HTERT RPE-1 (cell line): ENCODE results near the gene GPATCH11.

Experiments used
- in situ Hi-C: fragments of 300-500 bp; cut with MboI; formaldehyde crosslinking; loops from 4 replicates; pipeline ENCODE4 v1.14.3; 2020; ENCODE audit warnings: low sequenced_read_pairs

The GPATCH11 gene

GRCh38 chr2:37083873-37084794 is at the start of gene GPATCH11, which contains the start of gene HEATR5B:
GPATCH11 (plus strand) TSS chr2:37084518; CDS start chr2:37088382, 3,864 bp downstream.
HEATR5B (minus strand) TSS chr2:37084372; CDS start chr2:37083414, 958 bp downstream.
- in situ Hi-C loops, result no loop called here

GRCh38 chr2:37037771-37038170 is 46.5 kb upstream of the GPATCH11 start:
- in situ Hi-C loops, result no loop called here

GRCh38 chr2:37039580-37039979 is 44.7 kb upstream of the GPATCH11 start:
- in situ Hi-C loops, result no loop called here

GRCh38 chr2:37052600-37053332 is 31.6 kb upstream of the GPATCH11 start:
- in situ Hi-C loops, result no loop called here

- in situ Hi-C loops, result no loop called here
Observed at GRCh38 chr2:37059841-37060240, 24.5 kb upstream of the GPATCH11 start.

- in situ Hi-C loops, result no loop called here
Observed at GRCh38 chr2:37060446-37060845, 23.9 kb upstream of the GPATCH11 start.

GRCh38 chr2:37061013-37061711 is 23.2 kb upstream of the GPATCH11 start:
- in situ Hi-C loops, result no loop called here

- in situ Hi-C loops, result no loop called here
Observed at GRCh38 chr2:37061776-37062175, 22.5 kb upstream of the GPATCH11 start.

GRCh38 chr2:37068686-37069085 is 15.6 kb upstream of the GPATCH11 start:
- in situ Hi-C loops, result no loop called here

GRCh38 chr2:37070931-37071330 is 13.4 kb upstream of the GPATCH11 start:
- in situ Hi-C loops, result no loop called here

- in situ Hi-C loops, result no loop called here
Observed at GRCh38 chr2:37080266-37080665, 4.1 kb upstream of the GPATCH11 start.

GRCh38 chr2:37080689-37081088 is 3.6 kb upstream of the GPATCH11 start:
- in situ Hi-C loops, result no loop called here

GRCh38 chr2:37084797-37085196 is 479 bp downstream of the GPATCH11 start:
- in situ Hi-C loops, result no loop called here

GRCh38 chr2:37085731-37086147 is 1.4 kb downstream of the GPATCH11 start:
- in situ Hi-C loops, result no loop called here

- in situ Hi-C loops, result no loop called here
Observed at GRCh38 chr2:37090019-37090477, 5.7 kb downstream of the GPATCH11 start.

GRCh38 chr2:37091873-37092272 is 7.6 kb downstream of the GPATCH11 start:
- in situ Hi-C loops, result no loop called here

- in situ Hi-C loops, result no loop called here
Observed at GRCh38 chr2:37096568-37096967, 12.2 kb downstream of the GPATCH11 start.

- in situ Hi-C loops, result no loop called here
Observed at GRCh38 chr2:37098416-37099118, 14.2 kb downstream of the GPATCH11 start.

- in situ Hi-C loops, result no loop called here
Observed at GRCh38 chr2:37100054-37100453, 15.7 kb downstream of the GPATCH11 start.

- in situ Hi-C loops, result no loop called here
Observed at GRCh38 chr2:37102588-37102987, 18.3 kb downstream of the GPATCH11 start.
